HG02852 (cell line): Measurements from ENCODE around the gene KCNQ4.

Experiments
- ATAC-seq: cut with Tn5 transposase; IDR thresholded peaks from one replicate; pipeline ENCODE4 v1.9.1; 2021; ENCODE audit warnings: mild to moderate bottlenecking, moderate library complexity; ENCODE audit not compliant: unreplicated experiment

Gene KCNQ4

DNA sequence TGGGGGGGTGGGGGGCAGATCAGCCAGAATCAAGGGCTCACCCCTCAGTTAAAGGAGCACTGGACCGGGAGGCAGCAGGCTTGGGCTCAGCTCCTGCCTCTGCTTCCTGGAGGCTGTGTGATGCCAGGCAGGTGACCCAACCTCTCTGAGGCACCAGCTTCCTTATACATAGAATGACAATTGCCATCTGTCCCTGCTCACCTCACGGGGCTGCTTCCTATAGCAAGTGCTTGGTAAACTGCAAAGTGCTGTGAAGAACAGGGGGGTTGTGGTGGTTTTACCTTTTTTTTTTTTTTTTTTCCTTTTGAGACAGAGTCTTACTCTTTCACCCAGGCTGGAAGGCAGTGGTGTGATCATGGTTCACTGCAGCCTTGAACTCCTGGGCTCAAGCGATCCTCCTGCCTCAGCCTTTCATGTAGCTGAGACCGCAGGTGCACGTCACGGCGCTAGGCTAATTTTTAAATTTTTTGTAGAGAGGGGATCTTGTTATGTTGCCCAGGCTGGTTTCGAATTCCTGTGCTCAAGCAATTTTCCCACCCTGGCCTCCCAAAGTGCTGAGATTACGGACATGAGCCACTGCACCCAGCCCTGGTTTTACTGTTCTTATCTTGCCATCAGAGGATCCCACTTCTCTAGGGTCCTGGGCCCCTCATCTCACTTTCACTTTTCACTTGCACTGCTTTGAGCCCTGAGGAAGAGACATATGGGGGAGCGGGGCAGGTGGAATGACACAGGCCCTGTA lies 11.6 kb downstream of the KCNQ4 start:
- ATAC-seq: no peak

DNA sequence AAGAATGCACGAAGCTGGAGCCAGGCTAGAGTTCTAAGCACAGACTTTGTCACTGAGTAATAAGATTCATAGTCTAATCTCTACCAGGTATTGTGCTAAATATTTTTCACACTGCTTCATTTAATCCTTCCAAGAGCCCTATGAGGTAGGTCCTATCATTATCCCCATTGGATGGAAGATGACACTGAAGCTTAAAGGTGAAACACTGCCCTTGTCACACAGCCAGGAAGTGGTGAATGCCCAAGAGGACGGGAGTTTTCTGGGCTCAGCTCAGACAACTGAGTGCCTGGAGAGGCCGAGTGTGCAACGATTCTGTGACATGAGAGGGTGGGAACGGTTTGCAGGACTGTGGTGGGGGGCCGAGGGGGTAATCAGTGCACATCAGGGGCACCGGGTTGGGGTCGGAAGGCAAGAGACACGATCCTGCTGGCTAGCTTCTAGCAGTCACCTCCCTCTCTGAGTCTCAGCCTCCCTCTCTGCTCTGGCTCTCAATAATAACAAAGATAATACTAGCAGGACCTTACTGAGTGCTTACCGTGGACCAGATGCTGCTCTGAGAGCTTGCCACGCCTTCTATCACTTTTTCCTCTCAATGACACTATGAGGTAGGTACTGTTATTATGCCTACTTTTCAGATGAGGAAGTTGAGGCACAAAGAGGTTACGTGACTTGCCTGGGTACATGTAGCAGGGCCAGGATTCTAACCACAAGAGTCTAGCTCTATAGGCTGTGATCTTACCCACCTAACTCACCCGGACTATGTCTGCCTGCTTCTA lies 12.4 kb downstream of the KCNQ4 start:
- ATAC-seq: no peak

DNA sequence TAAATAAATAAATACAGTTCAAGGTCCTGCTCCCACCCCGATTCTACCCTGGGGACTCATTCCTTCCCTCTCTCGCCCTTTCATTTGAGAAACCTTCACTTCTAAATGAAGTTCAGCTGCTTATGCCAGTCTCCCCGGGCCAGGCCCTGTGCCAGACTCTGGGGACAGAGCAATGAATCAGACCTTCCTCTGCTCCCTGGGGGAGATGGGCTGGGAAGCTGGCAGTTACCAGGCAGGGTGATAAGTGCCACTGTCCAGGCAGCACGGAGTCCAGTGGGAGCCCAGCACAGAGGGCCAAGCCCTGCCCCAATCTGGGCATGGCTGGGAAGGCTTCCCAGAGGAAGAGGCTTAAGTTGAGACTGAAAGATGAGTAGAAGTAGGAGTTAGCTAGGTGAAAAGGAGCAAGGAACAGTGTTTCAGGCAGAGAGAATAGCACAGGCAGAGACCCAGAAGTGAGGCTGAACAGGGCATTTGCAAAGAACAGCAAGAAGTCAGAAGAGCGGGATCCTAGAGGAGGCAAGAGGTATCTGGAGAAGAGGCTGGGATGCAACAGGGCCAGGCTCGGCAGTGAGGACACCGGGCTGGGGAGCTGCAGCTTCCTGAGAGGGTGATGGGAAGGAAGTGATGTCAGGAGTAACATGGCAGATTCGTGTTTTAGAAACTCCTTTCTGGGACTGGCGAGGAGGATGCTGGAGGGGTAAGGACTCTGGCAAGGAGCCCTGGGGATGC lies 13.5 kb downstream of the KCNQ4 start:
- no peak for ATAC-seq

DNA sequence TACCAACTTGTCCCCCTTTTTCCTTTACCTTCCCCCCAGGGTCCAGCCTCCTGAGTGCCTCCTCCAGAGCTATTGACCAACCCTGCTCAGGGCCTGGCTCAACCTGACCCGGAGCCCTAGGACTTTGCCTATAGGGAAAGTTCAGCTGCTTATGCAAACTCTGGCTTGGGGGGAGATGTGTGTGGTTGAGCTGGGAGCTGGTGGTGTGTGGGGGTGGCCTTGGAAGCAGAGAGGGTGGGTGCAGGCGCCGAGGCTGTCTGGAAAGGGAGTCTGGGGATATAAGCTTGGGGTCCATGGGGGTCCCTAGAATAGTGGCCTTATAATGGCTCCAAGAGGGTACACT lies 14.1 kb downstream of the KCNQ4 start:
- no peak for ATAC-seq

DNA sequence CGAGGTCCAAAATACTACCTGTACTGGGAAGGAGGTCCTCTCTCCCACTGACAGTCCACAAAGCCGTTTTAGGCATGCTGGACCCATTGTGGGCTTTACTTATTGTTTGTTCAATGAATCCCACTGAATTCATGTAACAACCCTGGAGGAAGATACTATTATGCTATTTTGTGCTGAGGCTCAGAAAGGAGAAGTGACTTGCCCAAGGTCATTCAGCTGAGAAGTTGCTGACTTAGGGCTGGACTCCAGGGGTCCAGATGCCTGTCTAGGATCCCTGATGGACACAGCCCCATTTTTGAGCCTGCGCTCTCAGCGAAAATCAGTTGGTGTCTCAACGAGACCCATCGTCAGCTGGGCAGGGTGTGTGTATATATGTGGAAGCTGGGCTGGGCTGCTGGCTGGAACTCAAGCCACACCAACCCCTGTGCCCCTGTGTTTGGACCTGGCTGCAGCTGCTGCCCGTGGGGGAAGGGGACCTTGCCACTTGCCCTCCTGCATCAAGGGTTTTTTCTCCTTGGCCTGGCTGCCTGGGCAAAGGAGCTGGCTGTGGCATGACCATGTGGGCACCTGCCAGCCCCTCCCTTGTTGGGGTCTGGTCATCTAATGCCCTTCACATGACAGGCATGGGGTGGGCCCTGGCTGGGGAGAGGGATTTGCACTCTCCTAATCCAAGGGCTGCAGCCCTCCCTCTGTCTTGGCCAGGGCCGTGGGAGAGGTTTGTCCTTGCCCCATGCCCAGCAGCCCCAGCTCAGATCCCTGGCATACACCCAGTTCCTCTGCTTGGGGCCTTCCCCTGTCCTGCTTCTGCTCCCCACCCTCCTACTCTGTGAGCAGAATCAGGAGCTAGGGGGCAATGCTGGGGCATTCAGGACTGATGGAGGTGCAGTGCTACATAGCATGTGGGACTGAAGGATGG lies 15.0 kb downstream of the KCNQ4 start:
- no peak for ATAC-seq

DNA sequence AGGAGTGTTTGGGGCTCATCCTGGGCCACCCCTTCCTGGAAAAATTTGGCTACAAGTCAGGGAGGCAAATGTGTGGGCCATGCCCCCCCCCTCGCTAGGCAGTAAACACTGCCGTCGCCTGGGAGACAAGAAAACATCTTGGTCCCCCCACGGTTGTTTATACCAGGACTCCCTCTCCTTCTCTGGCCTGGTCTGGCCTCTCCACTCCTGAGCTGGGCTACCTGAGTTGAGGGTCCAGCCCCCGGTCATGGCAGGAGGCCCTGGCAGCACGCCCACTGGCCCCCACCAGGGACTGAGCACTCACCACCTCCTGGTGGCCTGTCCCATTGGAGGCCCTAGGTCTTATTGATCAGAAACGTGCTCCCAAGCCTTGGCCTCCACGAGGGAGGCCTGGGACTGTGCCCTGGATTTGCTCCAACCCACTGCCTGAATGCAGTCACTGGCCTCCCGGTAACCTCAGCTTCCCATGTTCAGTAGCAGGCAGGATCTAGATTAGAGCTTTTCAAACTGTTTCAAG lies 15.8 kb downstream of the KCNQ4 start:
- ATAC-seq: no peak

DNA sequence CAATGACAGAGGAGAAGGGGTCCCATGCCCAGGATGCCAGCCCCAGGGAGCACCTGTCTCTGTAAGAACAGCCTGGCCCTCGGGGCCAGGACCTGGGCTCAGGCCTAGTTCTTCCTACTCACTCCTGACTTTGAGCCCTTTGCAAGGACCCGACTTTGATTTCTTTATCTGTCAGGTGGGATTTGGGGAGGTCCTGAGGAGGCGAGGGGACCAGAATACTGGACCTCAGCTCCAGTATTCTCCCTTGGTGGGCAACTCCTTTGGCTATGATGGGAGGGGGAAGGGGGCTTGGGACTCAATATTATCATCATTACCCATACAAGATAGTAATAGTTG lies 18.1 kb downstream of the KCNQ4 start:
- ATAC-seq: no peak

DNA sequence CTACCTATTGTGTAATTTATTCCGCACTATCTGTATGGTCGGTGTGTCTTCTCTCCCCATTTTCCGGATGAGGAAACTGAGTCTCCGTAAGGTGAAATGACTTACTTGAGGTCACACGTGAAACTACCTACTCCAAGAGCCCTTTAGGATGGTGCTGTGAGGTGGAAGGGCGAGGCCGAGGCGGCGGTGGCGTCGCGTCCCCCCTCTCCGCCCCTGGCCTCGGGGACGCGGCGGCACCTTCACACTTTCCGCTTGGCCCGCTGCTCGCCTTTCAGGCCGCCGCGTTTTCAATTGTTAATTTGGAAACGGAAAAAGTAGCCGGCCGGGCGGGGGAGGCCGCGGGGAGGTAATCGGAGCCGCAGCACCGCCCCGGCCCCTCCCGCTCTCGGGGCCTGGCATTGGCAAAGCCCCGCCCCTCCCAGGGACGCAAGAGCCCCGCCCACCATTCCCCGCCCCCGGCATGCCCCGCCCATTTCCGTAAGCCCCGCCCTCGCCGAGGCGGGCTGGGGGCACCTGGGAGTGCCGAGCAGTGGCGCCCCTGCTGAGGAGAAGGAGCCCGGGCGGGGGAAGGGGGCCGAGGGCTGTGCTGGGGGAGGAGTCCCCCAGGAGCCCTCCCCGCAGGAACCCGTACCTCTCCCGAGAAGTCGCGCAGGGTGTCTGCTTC lies 18.6 kb downstream of the KCNQ4 start:
- ATAC-seq: peak; percentile 64

DNA sequence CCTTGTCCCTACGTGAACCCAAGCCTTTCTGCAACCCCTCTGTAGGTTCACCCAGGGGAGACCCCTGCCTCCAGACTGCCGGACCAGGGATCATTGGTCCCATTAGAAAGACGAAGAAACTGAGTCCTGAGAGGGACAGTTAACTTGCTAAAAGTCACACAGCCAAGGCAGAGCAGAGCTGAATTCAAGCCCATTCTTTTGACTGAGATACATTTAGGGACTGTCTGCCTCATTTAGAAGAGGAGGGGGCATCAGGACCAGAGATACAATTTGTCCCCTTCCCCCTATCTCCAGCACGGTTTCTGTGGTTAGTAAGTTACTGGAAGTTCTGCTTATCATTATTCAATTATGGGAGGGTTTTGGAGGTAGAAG lies 19.1 kb downstream of the KCNQ4 start:
- ATAC-seq: no peak

DNA sequence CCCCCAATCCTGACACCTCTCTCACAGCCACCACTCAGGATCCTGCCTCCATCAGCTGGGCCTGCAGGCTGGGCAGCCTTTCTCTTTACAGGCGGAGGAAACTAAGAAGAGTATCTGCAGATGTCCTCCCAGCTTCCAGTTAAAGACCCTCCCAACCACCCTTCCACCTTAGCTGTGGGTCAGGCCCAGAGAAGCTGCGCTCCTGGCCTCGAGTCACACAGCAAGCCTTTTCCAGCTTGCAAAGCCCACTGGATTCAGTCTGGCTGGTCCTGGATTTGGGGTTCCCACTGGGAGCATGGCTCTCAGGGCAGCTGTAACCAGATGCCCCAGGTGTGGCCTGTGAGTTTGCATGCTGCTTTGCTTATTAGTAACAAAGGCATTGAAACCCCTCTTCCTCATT lies 19.9 kb downstream of the KCNQ4 start:
- no peak for ATAC-seq

DNA sequence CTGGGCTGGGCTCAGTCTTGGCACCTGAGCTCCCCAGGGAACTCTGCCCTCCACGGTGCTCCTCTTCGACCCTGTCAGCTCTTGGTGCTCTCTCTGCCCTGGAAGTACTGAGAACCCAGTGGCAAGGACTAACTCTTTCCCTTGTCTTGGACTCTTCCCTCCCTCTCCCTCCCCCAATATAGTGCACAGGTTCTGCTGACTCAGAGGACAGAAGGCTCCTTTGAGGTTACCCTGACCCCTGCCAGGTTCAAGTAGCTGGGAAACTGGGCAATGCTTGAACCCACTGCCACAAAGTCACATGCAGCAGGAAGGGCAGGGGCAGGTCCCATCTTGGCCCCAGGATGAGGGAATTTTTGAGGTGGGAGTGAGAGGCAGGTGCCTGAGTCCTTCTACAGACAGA lies 20.3 kb downstream of the KCNQ4 start:
- no peak for ATAC-seq

DNA sequence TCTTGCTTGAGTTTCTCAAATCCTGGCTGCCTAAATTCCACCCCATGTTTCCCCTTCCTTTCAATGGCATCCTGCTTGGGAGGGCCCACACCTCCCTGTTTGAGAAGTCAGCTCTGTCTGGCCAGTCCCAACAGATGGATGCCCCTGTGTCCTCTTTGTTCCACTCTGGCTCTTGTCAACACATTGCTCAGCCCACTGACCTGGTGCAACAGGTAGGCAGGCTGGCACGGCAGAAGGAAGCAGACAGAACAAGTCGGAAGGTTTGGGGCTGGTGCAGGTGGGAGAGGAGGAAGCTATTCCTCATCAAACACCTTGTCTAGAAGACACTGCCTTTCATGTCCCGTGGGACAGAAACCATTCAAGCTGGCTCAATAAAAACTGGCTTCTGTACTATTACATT lies 22.7 kb downstream of the KCNQ4 start:
- ATAC-seq: no peak

DNA sequence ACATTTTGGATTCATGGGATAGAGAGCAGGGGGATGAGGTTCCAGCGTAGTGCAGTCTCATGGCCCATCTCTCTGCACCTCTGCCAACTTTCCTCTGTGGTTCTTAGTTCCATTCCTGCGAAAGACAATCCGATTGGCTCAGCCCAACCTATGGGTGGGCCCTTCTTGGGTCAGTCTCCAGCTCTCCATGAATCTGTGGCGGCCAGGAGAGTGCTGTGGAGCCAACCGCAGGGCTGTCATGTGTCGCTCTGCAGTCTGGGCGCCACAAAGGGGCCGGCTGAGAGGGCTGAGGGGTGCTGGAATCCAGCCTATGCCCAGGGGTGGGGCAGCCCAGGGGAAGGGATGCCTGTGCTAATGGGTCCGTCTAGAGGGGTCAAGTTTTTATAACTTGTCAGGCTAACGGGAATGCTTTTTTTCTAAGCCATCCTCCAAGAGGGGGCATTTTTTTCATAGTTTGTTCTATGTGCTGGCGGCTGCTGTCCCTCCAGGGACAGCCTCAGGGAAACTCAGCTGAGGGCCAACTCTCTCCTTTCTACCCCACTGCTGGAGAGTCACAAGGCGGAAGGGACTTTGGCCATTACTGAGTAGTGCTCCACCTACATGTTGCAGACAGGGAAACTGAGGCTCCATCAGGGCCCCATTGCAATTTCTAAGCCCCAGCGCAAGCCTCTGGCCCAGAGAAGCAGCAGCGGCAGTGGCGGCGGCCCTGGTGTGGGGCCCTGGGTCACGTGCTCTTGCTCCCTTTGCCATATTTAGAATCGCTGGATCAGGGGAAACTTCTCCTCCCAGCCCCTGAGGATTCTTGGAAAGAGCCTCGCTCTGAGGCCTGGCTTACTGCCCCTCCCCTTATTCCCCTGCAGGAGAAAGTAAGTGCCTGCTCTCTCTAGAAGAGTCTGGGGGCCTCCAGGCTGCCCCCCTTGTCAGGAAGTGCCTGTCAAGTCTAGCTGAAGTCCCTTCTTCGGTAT lies 23.4 kb downstream of the KCNQ4 start:
- ATAC-seq: no peak

DNA sequence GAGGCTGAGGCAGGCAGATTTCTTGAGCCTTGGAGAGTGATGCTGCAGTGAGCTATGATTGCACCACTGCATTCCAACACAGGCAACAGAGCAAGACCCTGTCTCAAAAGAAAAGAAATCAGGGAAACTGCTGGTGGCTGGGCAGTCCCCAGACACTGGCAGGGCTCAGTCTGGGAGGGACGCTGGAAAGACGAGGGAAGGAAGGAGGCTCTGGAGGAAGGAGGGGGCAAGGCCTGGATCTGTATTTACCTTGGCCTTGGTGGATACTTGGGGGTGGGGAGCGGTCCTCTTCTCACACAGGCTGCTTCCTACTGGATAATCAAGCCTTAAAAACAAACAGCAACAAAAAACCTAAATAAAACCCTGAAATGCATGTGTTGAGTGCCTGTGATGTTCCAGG lies 24.4 kb downstream of the KCNQ4 start:
- no peak for ATAC-seq

DNA sequence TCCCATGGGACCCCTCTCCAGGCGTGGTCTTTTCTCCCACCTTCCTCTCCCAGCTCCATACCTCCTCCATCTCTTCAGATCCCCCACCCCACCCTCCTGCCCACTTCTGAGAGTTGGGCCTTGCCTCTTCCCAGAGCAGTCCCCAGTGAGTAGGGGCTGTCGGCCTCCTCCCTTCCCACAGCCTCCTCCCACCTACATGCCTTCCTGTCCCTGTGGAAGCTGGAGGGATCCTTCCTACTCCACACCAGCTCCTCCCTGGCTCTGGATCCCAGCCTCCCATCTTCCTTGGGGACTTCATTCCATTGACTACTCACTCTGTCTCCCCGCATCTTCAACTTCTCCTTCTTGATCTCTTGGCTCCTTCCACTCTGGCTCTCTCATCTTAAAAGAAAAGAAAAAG lies 24.9 kb downstream of the KCNQ4 start:
- ATAC-seq: no peak

DNA sequence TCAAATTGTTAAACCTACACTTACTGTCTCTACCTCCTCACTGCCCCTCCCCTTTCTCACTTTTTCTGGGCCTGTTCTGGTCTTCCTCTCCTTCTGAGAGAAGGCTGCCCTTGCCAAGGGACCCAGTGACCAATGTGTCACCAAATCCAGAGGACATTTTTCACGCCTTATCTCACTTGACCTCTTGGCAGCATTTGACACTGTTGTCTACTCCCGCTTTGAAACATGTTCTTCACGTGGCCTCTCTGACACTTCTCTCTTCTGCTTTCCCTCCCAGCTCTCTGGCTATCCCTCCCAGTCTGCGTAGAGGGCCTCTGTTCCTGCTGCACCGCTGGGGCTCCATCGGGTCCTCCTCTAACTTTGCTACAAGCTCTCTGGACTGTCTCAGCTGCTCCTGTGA lies 25.3 kb downstream of the KCNQ4 start:
- no peak for ATAC-seq

DNA sequence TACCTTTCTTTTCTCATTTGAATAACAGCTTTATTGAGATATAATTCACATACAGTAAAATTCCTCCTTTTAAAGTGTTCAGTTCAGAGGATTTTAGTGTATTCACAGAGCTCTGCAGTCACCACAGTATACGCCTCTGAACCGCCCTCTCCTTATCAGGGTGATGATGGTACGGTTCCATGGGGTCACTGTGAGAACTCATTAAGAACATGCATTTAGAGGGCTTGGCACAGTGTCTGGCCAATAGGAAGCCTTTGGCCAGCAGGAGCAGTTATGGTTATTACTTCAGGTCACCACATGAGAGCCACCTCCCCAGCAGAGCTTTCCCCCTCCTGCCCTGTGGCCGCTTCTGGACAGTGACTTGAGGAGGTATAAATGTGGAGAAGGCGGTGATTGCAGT lies 27.3 kb downstream of the KCNQ4 start:
- ATAC-seq: no peak

DNA sequence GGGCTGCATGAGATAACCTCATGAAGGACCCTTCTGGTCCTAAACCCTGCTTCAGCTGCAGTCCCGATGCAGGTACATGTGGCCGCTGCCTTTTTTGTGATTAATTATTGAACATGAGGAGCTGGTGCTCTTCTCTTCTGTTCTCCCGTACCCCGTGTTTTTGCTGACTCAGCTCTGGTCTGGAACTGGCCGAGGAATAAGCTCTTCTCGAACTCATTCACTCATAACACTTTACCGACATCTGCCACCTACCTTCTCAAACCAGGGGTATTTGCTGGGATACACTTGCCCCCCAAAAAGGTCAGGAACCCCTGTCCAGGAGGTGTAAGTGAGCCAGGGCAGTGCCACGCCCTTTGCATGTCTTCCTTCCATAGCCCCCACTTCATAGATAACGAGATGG lies 31.8 kb downstream of the KCNQ4 start:
- ATAC-seq: no peak

DNA sequence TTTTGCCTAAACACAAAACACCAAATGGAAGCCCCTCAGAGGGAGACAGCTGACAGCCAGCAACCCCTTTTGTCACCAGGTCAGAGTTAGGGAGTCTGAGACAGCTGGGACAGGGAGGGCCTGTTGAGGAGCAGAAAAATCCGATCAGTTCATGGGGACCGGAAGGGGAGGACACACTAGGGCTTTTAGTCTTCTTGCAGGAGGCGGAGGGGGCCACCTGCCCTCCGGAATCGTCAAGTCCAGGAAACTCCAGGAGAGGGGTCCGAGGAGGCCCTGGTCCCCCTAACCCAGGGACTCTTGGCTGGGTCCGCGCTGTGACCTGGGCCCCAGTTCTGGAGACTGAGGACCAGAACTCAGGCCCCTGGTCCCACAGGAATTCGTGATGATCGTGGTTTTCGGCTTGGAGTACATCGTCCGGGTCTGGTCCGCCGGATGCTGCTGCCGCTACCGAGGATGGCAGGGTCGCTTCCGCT lies 34.2 kb downstream of the KCNQ4 start:
- peak; percentile 22 for ATAC-seq
